AG04449 (cell line): Measurements from ENCODE around the gene DNAJC1.
"Not testable (repeated sequence)": the region's sequence is repeated elsewhere in the genome, so short reads cannot be mapped to it uniquely, and the experiment has no call there.

Experiments
- CTCF ChIA-PET: fragments of 350-600 bp; formaldehyde crosslinking; extraction: SDS; loops from one replicate; lab custom pipeline; 2021; ENCODE audit warnings: antibody characterized with exemption; lab: Yijun Ruan, JAX
- POLR2A ChIA-PET: fragments of 400-600, 350-600 bp; formaldehyde crosslinking; extraction: SDS; loops from one replicate; lab custom pipeline; 2020; ENCODE audit warnings: antibody characterized with exemption, inconsistent platforms; lab: Yijun Ruan, JAX
- DNase-seq: peaks from one replicate; pipeline ENCODE4 v3.0.0-alpha.2; 2010; ENCODE audit warnings: low read depth, low spot score
- H3K4me3 ChIP-seq: 2 replicates; pipeline ENCODE4 v1.5.1; 2011; ENCODE audit warnings: low read depth, mild to moderate bottlenecking, control low read depth, low read length
- CTCF ChIP-seq: IDR thresholded peaks from one replicate; pipeline ENCODE4 v1.5.1; 2011; ENCODE audit warnings: mild to moderate bottlenecking, moderate library complexity, low read length, control low read depth, inconsistent platforms; ENCODE audit not compliant: insufficient read depth; ENCODE audit errors: missing control alignments

The DNAJC1 gene

GRCh38 chr10:22026287-22026686, 22.8 kb upstream of the DNAJC1 start:
- no peak for TF ChIP-seq CTCF
- POLR2A ChIA-PET, result no interaction called here
- CTCF ChIA-PET, result interaction anchor here (1.4 kb wide), 1 partner anchor 14 kb away, joined by 4 read pairs; no protein-coding TSS in a partner anchor
- no peak overlapping the region for H3K4me3 ChIP-seq
- no peak for DNase-seq

- ChIA-PET CTCF (no interaction called here), POLR2A (no interaction called here)
- no peak overlapping the region for H3K4me3 ChIP-seq
- TF ChIP-seq CTCF, result no peak
- DNase-seq, result no peak
Measured at GRCh38 chr10:22023508-22023907, 20.0 kb upstream of the DNAJC1 start.

GRCh38 chr10:22022257-22023032, 18.9 kb upstream of the DNAJC1 start:
- POLR2A ChIA-PET, result no interaction called here
- no peak for DNase-seq
- CTCF ChIA-PET, result interaction anchor here (1.9 kb wide), 1 partner anchor 11 kb away, joined by 6 read pairs; no protein-coding TSS in a partner anchor
- no peak overlapping the region for H3K4me3 ChIP-seq
- no peak for TF ChIP-seq CTCF

- CTCF ChIA-PET, result interaction anchor here (1.9 kb wide), 1 partner anchor 10 kb away, joined by 6 read pairs; no protein-coding TSS in a partner anchor
- POLR2A ChIA-PET, H3K4me3 ChIP-seq, DNase-seq: not testable (repeated sequence)
Measured at GRCh38 chr10:22021144-22021543, 17.6 kb upstream of the DNAJC1 start.

- ChIA-PET CTCF (interaction anchor here (1.1 kb wide), 1 partner anchor 973 kb away, joined by 3 read pairs; no protein-coding TSS in a partner anchor), POLR2A (interaction anchor here (0.6 kb wide), 1 partner anchor 763 kb away, joined by 4 read pairs; no protein-coding TSS in a partner anchor)
- TF ChIP-seq CTCF, result no peak
- DNase-seq, result no peak
- no peak overlapping the region for H3K4me3 ChIP-seq
Measured at GRCh38 chr10:22017283-22018020, 13.9 kb upstream of the DNAJC1 start.

GRCh38 chr10:22016046-22016705, 12.6 kb upstream of the DNAJC1 start:
- POLR2A ChIA-PET, result no interaction called here
- TF ChIP-seq CTCF, result no peak
- DNase-seq, result no peak
- H3K4me3 ChIP-seq, result no peak overlapping the region
- CTCF ChIA-PET, result interaction anchor here (1.1 kb wide), 1 partner anchor 972 kb away, joined by 3 read pairs; no protein-coding TSS in a partner anchor
